Aorta (tissue), 5 donors: ENCODE results near the gene AQP11. TPM values are rescaled to one million over a fixed set of nuclear protein-coding genes. Genes with fewer than 3 reads are reported as not detected.

Experiments
- ATAC-seq: fragments of 200-7000 bp; cut with Tn5 transposase; one replicate; pipeline ENCODE4 v1.9.1; 2022; ENCODE audit warnings: moderate library complexity; ENCODE audit not compliant: low FRiP score
- DNase-seq, 2 donors: peaks; one replicate each; pipeline ENCODE4 v3.0.0-alpha.2; 2020
- H3K27ac ChIP-seq, 2 donors: one replicate each; pipeline ENCODE4 v1.5.1; 2013; ENCODE audit warnings: low read length in 2 of 2, mild to moderate bottlenecking in 2 of 2, moderate library complexity in 2 of 2, control low read depth in 1 of 2, inconsistent platforms in 1 of 2, low read depth in 1 of 2
- H3K27me3 ChIP-seq, 2 donors: one replicate each; pipeline ENCODE4 v1.6.1; 2013; ENCODE audit warnings: control low read depth in 1 of 2, low read length in 1 of 2, mild to moderate bottlenecking in 1 of 2, moderate library complexity in 1 of 2; ENCODE audit not compliant: insufficient read depth in 2 of 2, control insufficient read depth in 1 of 2
- H3K36me3 ChIP-seq, 2 donors: one replicate each; pipeline ENCODE4 v1.6.1; 2013; ENCODE audit warnings: control low read depth in 1 of 2, low read length in 1 of 2, mild to moderate bottlenecking in 1 of 2; ENCODE audit not compliant: insufficient read depth in 2 of 2, control insufficient read depth in 1 of 2
- H3K4me1 ChIP-seq, 2 donors: one replicate each; pipeline ENCODE4 v1.6.1; 2013; ENCODE audit warnings: low read length in 2 of 2, control low read depth in 1 of 2, mild to moderate bottlenecking in 1 of 2, moderate library complexity in 1 of 2; ENCODE audit not compliant: insufficient read depth in 2 of 2, control insufficient read depth in 1 of 2
- H3K4me3 ChIP-seq, 2 donors: one replicate each; pipeline ENCODE4 v1.5.1; 2013; ENCODE audit warnings: low read length in 2 of 2, control low read depth in 1 of 2, mild to moderate bottlenecking in 1 of 2
- H3K9me3 ChIP-seq: one replicate; pipeline ENCODE4 v1.6.1; 2013; ENCODE audit warnings: mild to moderate bottlenecking, low read length; ENCODE audit not compliant: control insufficient read depth
- WGBS, 2 donors: extraction: QIAGEN DNeasy Blood & Tissue Kit; methylation state at CpG; one replicate each; pipeline ENCODE4 v1.1.7; 2013; 5-methylcytosine and 5-hydroxymethylcytosine counted together
- intact Hi-C, 2 donors: fragments of 100-400 bp; cut with DNase I; formaldehyde crosslinking; loops; one replicate each; pipeline versions ENCODE4 v1.14.2 to v1.15.0; 2022
- polyA plus RNA-seq, 2 donors: library from polyadenylated mRNA; stranded (reverse); fragments of 200-250 nt; gene quantifications; one replicate each; pipeline ENCODE4 v1.2.3, GENCODE V29; 2013
- total RNA-seq, 2 donors: library from RNA; stranded (reverse); fragmentation: NEBNext Ultra II Directional; extraction: Animal tissue kit (Norgen Biotek cat#: 25700); gene quantifications; one replicate each; pipeline ENCODE4 v1.2.1, GENCODE V29; 2021
- donor health status: healthy with polysubstance abuse.
- donor health status: Bipolar disorder and iron deficiency.
- donor health status: DM: no; HTN: no; CAD: no.
- donor health status: DM: no; HTN: no; CAD: no.
- donor health status: DM: yes; HTN: yes; CAD: no.

The AQP11 gene
- total and polyA plus RNA-seq, 4 donors = 0.49 to 1.4 TPM; not detected in 2

GRCh38 chr11:77580712-77581337 is 8.9 kb upstream of the AQP11 start:
- Histone ChIP-seq H3K9me3 (no peaks in the 10 kb centered on the region), H3K27me3 (no peaks in the 10 kb centered on the region), H3K4me3 (no peak overlapping the region), H3K36me3 (no peaks in the 10 kb centered on the region), H3K4me1 (no peaks in the 10 kb centered on the region), H3K27ac (no peak overlapping the region)
- DNase-seq (no peak), ATAC-seq (no peak)
- intact Hi-C loops = no loop called here
- 78 to 90% methylated on average over 5 of the region's 5 CpGs for WGBS, 2 donors

- intact Hi-C loops = no loop called here
- DNase-seq = no peak
Observed at GRCh38 chr11:77589181-77589520, 602 bp upstream of the AQP11 start.

GRCh38 chr11:77590194-77590782 is 535 bp downstream of the AQP11 start:
- Histone ChIP-seq H3K4me3 (peak overlapping the region; percentile 60 to 63), H3K27ac (peak overlapping the region in 1 of 2 donors; percentile 10), H3K36me3 (no peaks in the 10 kb centered on the region), H3K4me1 (no peaks in the 10 kb centered on the region), H3K9me3 (no peaks in the 10 kb centered on the region), H3K27me3 (no peaks in the 10 kb centered on the region)
- ATAC-seq = peak; percentile 40
- no peak for DNase-seq
- intact Hi-C loops = no loop called here
- 2 to 4% methylated on average over 31 of the region's 31 CpGs for WGBS, 2 donors

More at GRCh38 chr11:77589181-77589520, 602 bp upstream of the AQP11 start:
- Histone ChIP-seq H3K36me3 (no peaks in the 10 kb centered on the region), H3K9me3 (no peaks in the 10 kb centered on the region), H3K27ac (no peak overlapping the region), H3K4me1 (no peaks in the 10 kb centered on the region), H3K27me3 (no peaks in the 10 kb centered on the region), H3K4me3 (peak overlapping the region; percentile 19 to 63)
- no peak for ATAC-seq
- 1 to 2% methylated on average over 19 of the region's 19 CpGs for WGBS, 2 donors

- intact Hi-C loops = no loop called here
- ATAC-seq = no peak
- DNase-seq = no peak
- Histone ChIP-seq H3K27ac (no peak overlapping the region), H3K4me3 (no peak overlapping the region), H3K27me3 (no peaks in the 10 kb centered on the region), H3K4me1 (no peaks in the 10 kb centered on the region), H3K36me3 (no peaks in the 10 kb centered on the region), H3K9me3 (no peaks in the 10 kb centered on the region)
- 82 to 84% methylated on average over 2 of the region's 2 CpGs for WGBS, 2 donors
Observed at GRCh38 chr11:77592727-77593126, 3.0 kb downstream of the AQP11 start.

- intact Hi-C loops = no loop called here
- H3K36me3 ChIP-seq = no peaks in the 10 kb centered on the region
- H3K9me3 ChIP-seq = no peaks in the 10 kb centered on the region
- no peaks in the 10 kb centered on the region for H3K4me1 ChIP-seq
- no peak for ATAC-seq
- no peak overlapping the region for H3K4me3 ChIP-seq
- no peaks in the 10 kb centered on the region for H3K27me3 ChIP-seq
- no peak for DNase-seq
- H3K27ac ChIP-seq = no peak overlapping the region
Observed at GRCh38 chr11:77593883-77594282, 4.1 kb downstream of the AQP11 start.

- H3K4me3 ChIP-seq = no peak overlapping the region
- ATAC-seq = no peak
- WGBS, 2 donors = 95% methylated on average over 2 of the region's 2 CpGs
- intact Hi-C loops = no loop called here
- no peaks in the 10 kb centered on the region for H3K36me3 ChIP-seq
- DNase-seq = no peak
- H3K27me3 ChIP-seq = no peaks in the 10 kb centered on the region
- no peaks in the 10 kb centered on the region for H3K9me3 ChIP-seq
- H3K27ac ChIP-seq = no peak overlapping the region
- H3K4me1 ChIP-seq = no peaks in the 10 kb centered on the region
Observed at GRCh38 chr11:77596626-77597025, 6.9 kb downstream of the AQP11 start.

- ATAC-seq (no peak), DNase-seq (no peak)
- no peaks in the 10 kb centered on the region for H3K27me3 ChIP-seq
- no peak overlapping the region for H3K4me3 ChIP-seq
- H3K27ac ChIP-seq = no peak overlapping the region
- peaks cover 0 to 3% of the 10 kb centered on the region in 2 donors for H3K4me1 ChIP-seq
- no peaks in the 10 kb centered on the region for H3K36me3 ChIP-seq
- 87 to 90% methylated on average over 2 of the region's 2 CpGs for WGBS, 2 donors
- no peaks in the 10 kb centered on the region for H3K9me3 ChIP-seq
- intact Hi-C loops = no loop called here
Observed at GRCh38 chr11:77598195-77598594, 8.4 kb downstream of the AQP11 start.

GRCh38 chr11:77602381-77603088 is 12.8 kb downstream of the AQP11 start:
- intact Hi-C loops = no loop called here
- ATAC-seq (peak; percentile 29), DNase-seq (no peak)
- Histone ChIP-seq H3K27me3 (no peaks in the 10 kb centered on the region), H3K4me1 (peaks cover 0 to 3% of the 10 kb centered on the region in 2 donors), H3K9me3 (no peaks in the 10 kb centered on the region), H3K36me3 (peaks cover 0 to 1% of the 10 kb centered on the region in 2 donors), H3K27ac (no peak overlapping the region), H3K4me3 (no peak overlapping the region)
- WGBS, 2 donors = 81 to 82% methylated on average over 3 of the region's 3 CpGs

GRCh38 chr11:77604281-77604680 is 14.5 kb downstream of the AQP11 start:
- H3K4me3 ChIP-seq = no peak overlapping the region

More at GRCh38 chr11:77604281-77604680, 14.5 kb downstream of the AQP11 start:
- Histone ChIP-seq H3K36me3 (peaks cover 0 to 2% of the 10 kb centered on the region in 2 donors), H3K4me1 (peaks cover 0 to 3% of the 10 kb centered on the region in 2 donors), H3K27me3 (no peaks in the 10 kb centered on the region), H3K9me3 (no peaks in the 10 kb centered on the region), H3K27ac (no peak overlapping the region)
- DNase-seq (no peak), ATAC-seq (no peak)
- 94 to 95% methylated on average over 2 of the region's 2 CpGs for WGBS, 2 donors
- intact Hi-C loops = no loop called here
